GM15510 (cell line): ENCODE data around the gene CARMIL3.
A peak's percentile ranks its signal among the peaks of the same experiment; 100 is the strongest.

Experiments used
- POLR2A ChIP-seq: IDR thresholded peaks from 3 replicates; pipeline ENCODE4 v1.6.1; 2011; ENCODE audit warnings: borderline replicate concordance; ENCODE audit not compliant: insufficient read length; ENCODE audit errors: extremely low read depth

Gene CARMIL3

DNA sequence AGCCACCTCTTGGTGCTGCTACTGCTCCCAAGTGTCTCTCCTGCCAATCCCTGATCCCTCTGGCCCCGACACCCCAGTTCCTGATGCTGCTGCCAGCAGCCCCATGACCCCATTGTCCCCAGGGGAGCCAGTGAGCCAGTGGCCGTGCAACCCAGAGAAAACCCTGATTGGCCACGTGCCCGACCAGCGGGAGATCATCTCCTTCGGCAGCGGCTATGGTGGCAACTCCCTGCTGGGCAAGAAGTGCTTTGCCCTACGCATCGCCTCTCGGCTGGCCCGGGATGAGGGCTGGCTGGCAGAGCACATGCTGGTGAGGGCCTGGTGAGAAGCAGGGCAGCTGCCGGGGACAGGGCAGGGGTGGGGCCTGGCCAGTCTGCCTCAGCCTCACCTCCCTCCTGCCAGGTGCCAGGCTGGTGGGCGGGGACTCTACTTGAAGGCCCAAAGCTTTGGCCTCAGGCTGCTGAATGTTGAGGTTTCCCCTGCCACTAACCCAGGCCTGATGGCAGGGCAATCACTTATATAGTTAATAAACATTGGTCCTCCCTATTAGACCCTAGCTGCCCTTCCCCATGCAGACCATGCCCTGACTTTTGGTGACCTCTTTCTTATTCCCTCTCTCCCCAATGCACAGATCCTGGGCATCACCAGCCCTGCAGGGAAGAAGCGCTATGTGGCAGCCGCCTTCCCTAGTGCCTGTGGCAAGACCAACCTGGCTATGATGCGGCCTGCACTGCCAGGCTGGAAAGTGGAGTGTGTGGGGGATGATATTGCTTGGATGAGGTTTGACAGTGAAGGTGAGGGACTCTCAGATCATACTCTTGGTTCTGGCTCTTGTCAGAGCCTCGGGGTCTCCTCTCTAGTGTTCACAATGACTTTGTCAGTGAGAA, 47.4 kb downstream of the CARMIL3 start:
- TF ChIP-seq POLR2A: peak; percentile 7

GRCh38 chr14:24100197-24100981, 48.6 kb downstream of the CARMIL3 start:
- no peak for TF ChIP-seq POLR2A

DNA sequence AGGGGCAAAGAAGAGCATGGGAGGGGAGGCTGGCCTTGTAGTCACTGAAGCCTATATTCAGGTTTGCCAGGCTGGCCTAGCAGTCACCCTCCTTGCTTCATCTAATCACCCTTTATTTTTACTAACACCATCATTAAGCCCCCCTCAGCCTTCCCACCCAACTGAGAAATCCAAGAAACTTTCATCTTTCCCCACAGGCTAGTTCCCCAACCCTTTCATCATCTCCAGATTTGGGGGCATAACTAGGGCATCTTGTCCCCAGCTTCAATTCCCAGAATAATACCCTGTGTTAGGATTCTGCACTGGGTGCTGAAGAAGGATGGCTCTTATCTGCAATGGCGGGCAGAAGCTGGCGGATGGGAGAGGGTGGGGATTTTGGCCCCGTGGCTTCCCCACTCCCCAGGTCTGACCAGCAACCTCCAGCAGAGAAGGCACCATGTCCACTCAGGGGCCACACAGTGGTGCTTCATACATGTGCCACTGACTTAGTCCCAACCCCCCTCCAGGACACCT, 49.2 kb downstream of the CARMIL3 start:
- no peak for TF ChIP-seq POLR2A

DNA sequence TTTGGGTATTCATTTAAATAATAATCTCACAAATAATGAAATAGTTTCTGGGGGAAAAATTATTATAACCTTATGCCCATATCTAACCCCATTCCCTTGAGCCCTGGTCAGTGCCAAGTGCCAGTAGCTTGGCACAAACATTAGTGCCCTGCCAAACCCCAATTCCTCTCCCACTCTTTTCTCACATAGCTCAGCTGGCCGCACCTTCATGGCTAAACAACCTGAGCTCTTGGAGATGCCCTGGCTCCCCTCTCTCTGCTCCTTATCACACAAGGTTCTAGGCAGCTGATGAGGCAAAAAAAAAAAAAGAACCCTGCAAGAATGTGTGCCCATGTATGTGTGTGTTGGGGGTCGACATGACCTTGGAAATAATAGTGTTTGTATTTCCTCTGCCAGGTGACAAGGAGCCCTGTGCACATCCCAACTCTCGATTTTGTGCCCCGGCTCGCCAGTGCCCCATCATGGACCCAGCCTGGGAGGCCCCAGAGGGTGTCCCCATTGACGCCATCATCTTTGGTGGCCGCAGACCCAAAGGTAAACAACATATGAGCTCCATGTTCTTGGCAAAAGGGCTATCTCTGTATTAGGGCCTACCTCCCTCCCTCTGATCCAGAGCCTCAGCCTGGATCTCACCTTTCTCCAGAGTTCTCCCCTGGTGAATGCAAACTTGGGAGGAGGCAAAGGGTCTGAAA, 50.7 kb downstream of the CARMIL3 start:
- no peak for TF ChIP-seq POLR2A

DNA sequence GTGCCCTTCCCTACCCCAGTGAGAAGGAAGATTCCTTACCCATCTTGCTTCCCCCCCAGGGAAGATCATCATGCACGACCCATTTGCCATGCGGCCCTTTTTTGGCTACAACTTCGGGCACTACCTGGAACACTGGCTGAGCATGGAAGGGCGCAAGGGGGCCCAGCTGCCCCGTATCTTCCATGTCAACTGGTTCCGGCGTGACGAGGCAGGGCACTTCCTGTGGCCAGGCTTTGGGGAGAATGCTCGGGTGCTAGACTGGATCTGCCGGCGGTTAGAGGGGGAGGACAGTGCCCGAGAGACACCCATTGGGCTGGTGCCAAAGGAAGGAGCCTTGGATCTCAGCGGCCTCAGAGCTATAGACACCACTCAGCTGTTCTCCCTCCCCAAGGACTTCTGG, 51.6 kb downstream of the CARMIL3 start:
- TF ChIP-seq POLR2A: no peak

GRCh38 chr14:24106672-24107271, 55.0 kb downstream of the CARMIL3 start:
- no peak for TF ChIP-seq POLR2A

DNA sequence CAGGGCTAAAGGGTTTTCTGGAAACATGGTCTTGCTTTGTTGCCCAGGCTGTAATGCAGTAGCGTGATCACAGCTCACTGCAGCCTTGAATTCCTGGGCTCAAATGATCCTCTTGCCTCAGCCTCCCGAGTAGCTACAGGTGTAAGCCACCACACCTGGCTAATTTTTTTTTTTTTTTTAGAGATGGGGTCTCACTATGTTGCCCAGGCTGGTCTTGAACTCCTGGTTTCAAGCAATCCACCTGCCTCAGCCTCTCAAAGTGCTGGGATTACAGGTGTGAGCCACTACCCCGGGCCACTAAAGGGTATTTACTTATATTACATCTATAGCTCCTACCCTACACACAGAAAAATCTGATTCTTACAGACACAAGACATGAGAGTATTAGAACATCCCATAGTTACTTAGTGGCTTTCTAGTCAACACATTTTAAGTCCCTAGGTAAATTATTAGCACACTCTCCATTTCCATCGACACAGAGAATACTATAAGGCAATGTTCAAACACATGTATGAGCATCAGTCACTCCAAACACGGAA, 56.6 kb downstream of the CARMIL3 start:
- TF ChIP-seq POLR2A: no peak

GRCh38 chr14:24110060-24110459, 58.3 kb downstream of the CARMIL3 start:
- no peak for TF ChIP-seq POLR2A

DNA sequence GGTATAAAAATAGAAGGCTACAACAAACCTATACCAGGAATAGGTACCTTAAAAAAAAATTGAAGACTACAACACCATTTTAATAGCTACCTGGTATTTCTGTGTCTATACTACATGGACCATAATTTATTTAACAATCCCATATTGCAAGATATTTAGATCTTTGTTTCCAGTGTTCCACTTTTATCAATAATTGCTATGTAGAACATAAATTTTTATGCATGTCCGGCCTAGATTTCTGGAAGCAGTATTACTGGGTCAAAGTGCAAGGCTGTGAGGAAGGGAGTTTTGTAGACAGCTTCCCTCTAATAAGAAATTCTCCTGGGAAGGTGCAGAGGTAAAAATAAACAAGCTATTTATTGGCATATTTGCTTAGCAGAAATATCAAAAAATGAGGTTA, 58.7 kb downstream of the CARMIL3 start:
- no peak for TF ChIP-seq POLR2A

- TF ChIP-seq POLR2A: no peak
Observed at GRCh38 chr14:24113379-24113800, 61.6 kb downstream of the CARMIL3 start.

GRCh38 chr14:24113801-24114531, 62.2 kb downstream of the CARMIL3 start:
- peak; percentile 86 for TF ChIP-seq POLR2A

DNA sequence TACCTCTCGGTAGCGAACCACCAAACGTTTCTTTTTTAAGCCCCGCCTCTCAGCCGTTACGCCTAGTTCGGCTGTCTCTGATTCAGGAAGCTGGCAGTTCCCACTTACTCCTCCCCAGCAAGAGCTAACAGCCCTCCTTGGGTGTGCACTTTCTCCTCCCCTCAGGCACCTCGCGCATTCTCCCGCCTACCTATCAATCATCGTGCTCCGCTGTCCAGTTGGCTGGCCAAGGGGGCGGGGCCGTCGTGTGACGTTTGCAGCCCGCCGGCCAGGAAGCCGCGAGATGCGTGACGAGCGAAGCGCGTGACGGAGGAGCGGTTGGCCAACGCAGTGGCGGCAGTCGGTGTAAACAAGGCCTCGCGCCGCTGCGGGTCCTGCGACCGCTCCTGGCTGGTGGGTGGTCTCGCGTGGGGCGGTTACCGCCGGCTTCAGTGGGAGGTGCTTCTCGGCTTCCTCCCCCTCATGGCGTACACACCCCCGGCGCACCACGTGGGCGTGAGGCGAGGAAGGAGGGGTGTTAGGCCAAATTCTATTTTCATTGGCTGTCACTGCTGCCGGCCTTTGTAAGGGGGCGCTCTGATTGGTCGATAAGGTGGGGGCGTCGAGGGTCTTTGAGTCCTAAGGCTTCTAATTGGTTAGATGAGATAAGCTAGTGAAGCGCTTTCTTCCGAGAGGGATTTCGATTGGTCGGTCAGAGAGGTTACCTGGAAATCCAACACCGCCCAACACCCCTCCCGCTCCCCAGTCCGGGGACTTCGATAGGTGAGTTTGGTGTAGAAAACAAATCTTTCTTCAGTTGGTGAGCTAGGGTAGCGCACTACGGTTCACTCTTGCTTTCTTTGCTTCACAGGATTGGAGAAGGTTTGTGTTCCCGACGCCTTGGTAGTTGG, 63.0 kb downstream of the CARMIL3 start, which contains the start of the genes DCAF11 and NRL:
TSS of gene DCAF11 (plus strand) at position 246 of the 890 bp plus-strand sequence. CDS start 818 bp downstream, outside the sequence.
TSS of gene NRL (minus strand) at position 418 of the 890 bp plus-strand sequence. CDS start 32,101 bp downstream, outside the sequence.
- TF ChIP-seq POLR2A: no peak
